Transverse colon (tissue), 4 donors: ENCODE data around the gene HBE1. TPM values are rescaled to one million over a fixed set of nuclear protein-coding genes. Genes with fewer than 3 reads are reported as not detected.
"Not testable (repeated sequence)": the region's sequence is repeated elsewhere in the genome, so short reads cannot be mapped to it uniquely, and the experiment has no call there.

Experiments
- DNase-seq: peaks from one replicate; pipeline ENCODE4 v3.0.0-alpha.2; 2019
- H3K27ac ChIP-seq, 4 donors: fragments of 200-600 bp; sonication (generic); 2 replicates each; pipeline ENCODE4 v1.5.1; 2016 to 2018; ENCODE audit warnings: inconsistent platforms in 4 of 4
- H3K27me3 ChIP-seq: fragments of 200-600 bp; sonication (generic); 2 replicates; pipeline ENCODE4 v1.5.1; 2017; ENCODE audit warnings: inconsistent platforms
- H3K36me3 ChIP-seq, 4 donors: fragments of 200-600 bp; sonication (generic); 2 replicates each; pipeline ENCODE4 v1.5.1; 2017 to 2019; ENCODE audit warnings: inconsistent platforms in 4 of 4
- H3K4me1 ChIP-seq, 4 donors: fragments of 200-600 bp; sonication (generic); 2 replicates each; pipeline ENCODE4 v1.5.1; 2017 to 2020; ENCODE audit warnings: inconsistent platforms in 4 of 4
- H3K4me3 ChIP-seq, 4 donors: fragments of 200-600 bp; sonication (generic); 1 replicate in 1 of 4; 2 replicates in 3 of 4; pipeline versions ENCODE4 v1.5.1 to v1.6.1; 2017 to 2019; ENCODE audit warnings: inconsistent platforms in 4 of 4
- H3K9me3 ChIP-seq, 2 donors: fragments of 200-600 bp; sonication (generic); 2 replicates each; pipeline ENCODE4 v1.5.1; 2017 to 2019; ENCODE audit warnings: inconsistent platforms in 2 of 2
- CTCF ChIP-seq, 5 experiments: fragments of 200-600 bp in 3 of 5; fragments of 450-650 bp in 2 of 5; sonication (generic) in 3 of 5; IDR thresholded peaks; 1 replicate in 2 of 5; 2 replicates in 3 of 5; pipeline ENCODE4 v1.5.1; 2016 to 2017; ENCODE audit warnings: antibody characterized with exemption in 5 of 5, inconsistent platforms in 3 of 5, mild to moderate bottlenecking in 2 of 5, moderate library complexity in 1 of 5
- EP300 ChIP-seq: sonication (generic); formaldehyde crosslinking; IDR thresholded peaks from one replicate; pipeline ENCODE4 v1.6.1; 2017; ENCODE audit warnings: antibody characterized with exemption, low read depth
- POLR2A ChIP-seq: fragments of 450-650 bp; IDR thresholded peaks from one replicate; pipeline ENCODE4 v1.6.1; 2016; ENCODE audit warnings: antibody characterized with exemption, mild to moderate bottlenecking, moderate library complexity
- POLR2AphosphoS5 ChIP-seq, 3 donors: sonication (generic); formaldehyde crosslinking; IDR thresholded peaks; one replicate each; pipeline ENCODE4 v1.6.1; 2016; ENCODE audit warnings: antibody characterized with exemption in 3 of 3
- WGBS, 2 donors: methylation state at CpG; one replicate each; pipeline ENCODE4 v1.1.5; 2018; ENCODE audit warnings: low coverage in 1 of 2; 5-methylcytosine and 5-hydroxymethylcytosine counted together
- in situ Hi-C, 4 donors: fragments of 200-750 bp; cut with MboI; loops; one replicate each; pipeline versions ENCODE4 v1.15.0 to v1.15.1; 2017; ENCODE audit warnings: low sequenced_read_pairs in 3 of 4, low pct_ligation_motif_present in 1 of 4, low pct_unique_long_range_greater_than_20kb in 1 of 4
- intact Hi-C: fragments of 100-400 bp; cut with DNase I; formaldehyde crosslinking; loops from one replicate; pipeline ENCODE4 v1.15.1; 2023; ENCODE audit warnings: low total_unique reads
- total RNA-seq, 4 donors: library from RNA; depleted of rRNA; stranded (reverse); fragments of >200 nt; gene quantifications; one replicate each; pipeline ENCODE4 v1.1.0, GENCODE V29; 2016

The HBE1 gene
- total RNA-seq, 4 donors from 2014 or later, result not detected

DNA sequence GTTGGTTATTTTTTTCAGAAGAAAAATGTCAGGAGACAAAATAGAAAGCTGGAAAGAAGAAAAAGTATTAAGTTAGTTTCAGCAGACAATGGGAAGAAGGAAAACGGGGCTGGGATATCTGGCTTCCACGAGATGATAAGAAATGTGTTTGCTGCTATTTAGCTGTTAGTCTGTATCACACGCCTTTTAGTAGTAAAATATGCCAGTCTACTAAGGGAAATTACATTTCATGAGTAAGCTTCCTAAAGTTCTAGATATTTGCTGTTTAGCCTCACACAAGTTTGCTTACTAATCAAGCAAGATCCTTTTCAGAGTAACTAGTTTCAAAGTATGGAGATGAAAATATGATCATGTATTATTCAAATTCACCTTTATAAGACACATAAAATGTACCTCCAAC lies 30.5 kb upstream of the HBE1 start:
- no peaks in the 10 kb centered on the region for H3K9me3 ChIP-seq
- intact Hi-C loops (no loop called here), in situ Hi-C loops (no loop called here)
- 61 to 71% methylated on average over 3 of the region's 3 CpGs for WGBS, 2 donors
- no peak for DNase-seq
- no peaks in the 10 kb centered on the region for H3K36me3 ChIP-seq
- H3K27me3 ChIP-seq, result no peaks in the 10 kb centered on the region
- H3K4me1 ChIP-seq, result no peaks in the 10 kb centered on the region
- TF ChIP-seq POLR2A, result no peak
- TF ChIP-seq CTCF (IDR thresholded peaks at IDR 0.05), result no peak
- no peak for TF ChIP-seq EP300
- TF ChIP-seq POLR2AphosphoS5 (IDR thresholded peaks at IDR 0.05), result no peak
- no peak overlapping the region for H3K27ac ChIP-seq
- no peak overlapping the region for H3K4me3 ChIP-seq

- Histone ChIP-seq H3K4me3 (no peak overlapping the region), H3K27me3 (no peaks in the 10 kb centered on the region), H3K36me3 (no peaks in the 10 kb centered on the region), H3K27ac (no peak overlapping the region), H3K4me1 (no peaks in the 10 kb centered on the region), H3K9me3 (no peaks in the 10 kb centered on the region)
- no peak for TF ChIP-seq POLR2A
- no peak for TF ChIP-seq CTCF (IDR thresholded peaks at IDR 0.05)
- no peak for TF ChIP-seq EP300
- no peak for TF ChIP-seq POLR2AphosphoS5 (IDR thresholded peaks at IDR 0.05)
- DNase-seq, result no peak
- in situ Hi-C loops, result no loop called here
- 26 to 100% methylated on average over 1 of the region's 1 CpG for WGBS, 2 donors
- intact Hi-C loops, result no loop called here
Measured at GRCh38 chr11:5298451-5298850, 28.7 kb upstream of the HBE1 start.

DNA sequence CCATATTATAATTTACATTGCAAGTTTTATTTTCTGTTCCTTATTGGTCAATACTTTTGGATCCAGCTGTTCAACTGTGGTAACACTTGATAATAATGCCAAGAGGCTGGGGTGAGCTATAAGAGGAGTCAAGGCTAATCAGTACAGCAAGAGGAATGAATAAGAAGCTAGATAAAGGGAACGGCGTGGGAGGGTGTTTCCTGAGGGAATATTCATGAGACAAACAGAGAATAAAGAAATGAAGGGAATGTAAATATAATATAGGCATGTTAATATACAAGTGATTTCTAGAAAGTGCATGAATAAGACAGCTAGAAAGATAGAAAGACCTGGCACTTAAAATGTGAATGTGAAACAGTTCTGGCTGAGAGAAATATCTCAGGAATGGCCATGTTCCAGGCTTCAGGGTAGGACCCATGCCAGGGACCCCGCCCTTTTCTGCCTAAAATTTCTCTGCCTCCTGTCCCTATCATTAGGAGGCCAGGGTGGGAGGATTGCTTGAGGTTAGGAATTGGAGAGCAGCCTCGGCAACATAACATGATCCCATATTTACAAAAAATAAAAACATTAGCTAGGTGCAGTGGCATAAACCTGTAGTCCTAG lies 28.1 kb upstream of the HBE1 start:
- H3K4me3 ChIP-seq, result no peak overlapping the region
- no peaks in the 10 kb centered on the region for H3K4me1 ChIP-seq
- H3K27me3 ChIP-seq, result no peaks in the 10 kb centered on the region
- in situ Hi-C loops (no loop called here), intact Hi-C loops (no loop called here)
- WGBS, 2 donors, result 49 to 50% methylated on average over 4 of the region's 4 CpGs
- no peaks in the 10 kb centered on the region for H3K36me3 ChIP-seq
- no peak for DNase-seq
- H3K27ac ChIP-seq, result no peak overlapping the region
- TF ChIP-seq EP300 (no peak), POLR2AphosphoS5 (IDR thresholded peaks at IDR 0.05) (no peak), POLR2A (no peak), CTCF (IDR thresholded peaks at IDR 0.05) (no peak)
- no peaks in the 10 kb centered on the region for H3K9me3 ChIP-seq

DNA sequence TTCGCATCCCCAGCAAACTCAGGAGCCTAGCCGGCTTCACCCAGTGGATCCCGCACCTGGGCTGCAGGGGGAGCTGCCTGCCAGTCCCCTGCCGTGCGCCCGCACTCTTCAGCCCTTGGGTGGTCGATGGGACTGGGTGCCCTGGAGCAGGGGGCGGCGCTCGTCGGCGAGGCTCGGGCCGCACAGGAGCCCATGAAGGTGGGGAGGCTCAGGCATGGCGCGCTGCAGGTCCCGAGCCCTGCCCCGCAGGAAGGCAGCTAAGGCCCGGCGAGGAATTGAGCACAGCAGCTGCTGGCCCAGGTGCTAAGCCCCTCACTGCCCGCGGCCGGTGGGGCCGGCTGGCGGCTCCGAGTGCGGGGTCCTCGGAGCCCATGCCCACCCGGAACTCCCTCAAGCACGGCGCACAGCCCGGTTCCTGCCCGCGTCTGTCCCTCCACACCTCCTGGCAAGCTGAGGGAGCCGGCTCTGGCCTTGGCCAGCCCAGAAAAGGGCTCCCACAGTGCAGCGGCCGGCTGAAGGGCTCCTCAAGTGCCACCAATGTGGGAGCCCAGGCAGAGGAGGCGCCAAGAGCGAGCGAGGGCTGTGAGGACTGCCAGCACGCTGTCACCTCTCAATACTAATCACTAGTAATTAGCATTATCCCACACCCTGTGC lies 24.7 kb upstream of the HBE1 start:
- in situ Hi-C loops, H3K27ac ChIP-seq, DNase-seq, H3K36me3 ChIP-seq, H3K9me3 ChIP-seq, H3K27me3 ChIP-seq, intact Hi-C loops, H3K4me3 ChIP-seq, H3K4me1 ChIP-seq: not testable (repeated sequence)
- WGBS, 2 donors, result 98% methylated on average over 27 of the region's 41 CpGs; no CpG with 5 or more reads in 1 of the 2 donors

DNA sequence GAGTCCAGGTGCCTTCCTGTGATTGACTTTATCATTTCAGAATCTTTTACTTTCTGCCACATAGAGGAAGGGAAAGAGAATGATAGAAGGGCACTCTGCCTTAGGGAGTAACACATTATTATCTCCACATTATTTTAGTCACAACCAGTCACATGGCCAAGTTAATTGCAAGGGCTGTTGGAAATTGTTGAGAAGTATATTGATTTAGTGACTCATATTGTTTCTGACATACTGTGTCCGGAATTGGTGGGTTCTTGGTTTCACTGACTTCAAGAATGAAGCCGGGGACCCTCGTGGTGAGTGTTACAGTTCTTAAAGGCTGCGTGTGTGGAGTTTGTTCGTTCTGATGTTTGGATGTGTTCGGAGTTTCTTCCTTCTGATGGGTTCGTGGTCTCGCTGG lies 23.3 kb upstream of the HBE1 start:
- 90 to 94% methylated on average over 3 to 8 of the region's 8 CpGs for WGBS, 2 donors
- H3K9me3 ChIP-seq, result no peaks in the 10 kb centered on the region
- H3K36me3 ChIP-seq, result no peaks in the 10 kb centered on the region
- DNase-seq, result no peak
- intact Hi-C loops (no loop called here), in situ Hi-C loops (no loop called here)
- no peaks in the 10 kb centered on the region for H3K4me1 ChIP-seq
- H3K27me3 ChIP-seq, result no peaks in the 10 kb centered on the region
- no peak overlapping the region for H3K27ac ChIP-seq
- no peak overlapping the region for H3K4me3 ChIP-seq
- TF ChIP-seq POLR2AphosphoS5 (IDR thresholded peaks at IDR 0.05), result no peak
- TF ChIP-seq EP300, result no peak
- no peak for TF ChIP-seq POLR2A
- TF ChIP-seq CTCF (IDR thresholded peaks at IDR 0.05), result no peak
